GM23338 (cell line): ENCODE results near the gene FBXL14. TPM values are rescaled to one million over a fixed set of nuclear protein-coding genes. Genes with fewer than 3 reads are reported as not detected.

ENCODE experiments used
- ATAC-seq: fragments of 200-7000 bp; cut with Tn5 transposase; 3 replicates; pipeline ENCODE4 v1.9.1; 2020
- DNase-seq: peaks from one replicate; pipeline ENCODE4 v3.0.0-alpha.2; 2015; ENCODE audit warnings: low spot score
- H2AFZ ChIP-seq: fragments of 200-600 bp; sonication (generic); 2 replicates; pipeline ENCODE4 v1.8.0; 2016; ENCODE audit warnings: antibody characterized with exemption, mild to moderate bottlenecking, moderate library complexity
- H3F3A ChIP-seq: fragments of 200-600 bp; sonication (generic); replicated peaks from 2 replicates; pipeline ENCODE4 v1.8.0; 2017; ENCODE audit warnings: antibody characterized with exemption, mixed run types, low read depth
- H3K27ac ChIP-seq: fragments of 200-600 bp; sonication (generic); 2 replicates; pipeline ENCODE4 v1.6.1; 2016; ENCODE audit warnings: low read depth
- H3K27me3 ChIP-seq: fragments of 200-600 bp; sonication (generic); 2 replicates; pipeline ENCODE4 v1.8.0; 2016; ENCODE audit warnings: mild to moderate bottlenecking, mixed run types, moderate library complexity; ENCODE audit not compliant: insufficient read depth
- H3K36me3 ChIP-seq: fragments of 200-600 bp; sonication (generic); 2 replicates; pipeline ENCODE4 v1.8.0; 2016; ENCODE audit warnings: mild to moderate bottlenecking; ENCODE audit not compliant: insufficient read depth
- H3K4me1 ChIP-seq: fragments of 200-600 bp; sonication (generic); 2 replicates; pipeline ENCODE4 v1.8.0; 2016; ENCODE audit warnings: mild to moderate bottlenecking, moderate library complexity; ENCODE audit not compliant: insufficient read depth
- H3K4me2 ChIP-seq: fragments of 200-600 bp; sonication (generic); 2 replicates; pipeline ENCODE4 v1.7.1; 2017; ENCODE audit warnings: mixed run types
- H3K4me3 ChIP-seq: fragments of 200-600 bp; sonication (generic); 2 replicates; pipeline ENCODE4 v1.6.1; 2016; ENCODE audit warnings: mixed run types
- H3K79me2 ChIP-seq: fragments of 200-600 bp; sonication (generic); replicated peaks from 2 replicates; pipeline ENCODE4 v1.8.0; 2017; ENCODE audit warnings: mild to moderate bottlenecking; ENCODE audit not compliant: insufficient read depth
- H3K9me2 ChIP-seq: fragments of 200-600 bp; sonication (generic); 2 replicates; pipeline ENCODE4 v1.8.0; 2017; ENCODE audit not compliant: insufficient read depth
- H4K20me1 ChIP-seq: fragments of 200-600 bp; sonication (generic); replicated peaks from 2 replicates; pipeline ENCODE4 v1.8.0; 2017; ENCODE audit warnings: mild to moderate bottlenecking; ENCODE audit not compliant: insufficient read depth
- H3K27ac Mint-ChIP-seq: 2 replicates; pipeline ENCODE4 v1.8.0; 2020; ENCODE audit warnings: inconsistent platforms, mild to moderate bottlenecking, moderate library complexity, mixed read lengths
- H3K27me3 Mint-ChIP-seq: 3 replicates; pipeline ENCODE4 v1.8.0; 2022; ENCODE audit warnings: low read depth, mild to moderate bottlenecking, moderate library complexity, mixed read lengths, inconsistent platforms; ENCODE audit not compliant: insufficient read depth, poor library complexity
- H3K36me3 Mint-ChIP-seq: 3 replicates; pipeline ENCODE4 v1.8.0; 2021; ENCODE audit warnings: low read depth, mild to moderate bottlenecking, inconsistent platforms, moderate library complexity, mixed read lengths
- H3K4me1 Mint-ChIP-seq: 3 replicates; pipeline ENCODE4 v1.8.0; 2020; ENCODE audit warnings: mild to moderate bottlenecking, inconsistent platforms, mixed read lengths
- H3K4me3 Mint-ChIP-seq: 3 replicates; pipeline ENCODE4 v1.8.0; 2021; ENCODE audit warnings: moderate library complexity, mild to moderate bottlenecking, inconsistent platforms, mixed read lengths
- H3K9me3 Mint-ChIP-seq: 3 replicates; pipeline ENCODE4 v1.8.0; 2020; ENCODE audit warnings: moderate library complexity, mild to moderate bottlenecking, inconsistent platforms, mixed read lengths
- CTCF ChIP-seq, 2 experiments: fragments of 200-600 bp in 1 of 2; sonication (generic) in 1 of 2; conservative IDR thresholded peaks; 2 replicates each; pipeline versions ENCODE4 v1.5.1 to v1.6.1; 2016 to 2017; ENCODE audit warnings: antibody characterized with exemption in 2 of 2, low read depth in 2 of 2, mild to moderate bottlenecking in 2 of 2, moderate library complexity in 1 of 2
- ETS1 ChIP-seq: IDR thresholded peaks from 2 replicates; pipeline ENCODE4 v1.6.1; 2016; ENCODE audit warnings: antibody characterized with exemption
- EZH2 ChIP-seq: fragments of 200-600 bp; sonication (generic); IDR thresholded peaks from one replicate; pipeline ENCODE4 v1.8.0; 2017; ENCODE audit warnings: antibody characterized with exemption, mild to moderate bottlenecking, low read depth; ENCODE audit not compliant: unreplicated experiment
- JUNB ChIP-seq: IDR thresholded peaks from one replicate; pipeline ENCODE4 v1.6.1; 2016; ENCODE audit warnings: antibody characterized with exemption; ENCODE audit not compliant: unreplicated experiment
- REST ChIP-seq: IDR thresholded peaks from one replicate; pipeline ENCODE4 v1.6.1; 2018; ENCODE audit warnings: antibody characterized with exemption; ENCODE audit not compliant: unreplicated experiment
- STAT1 ChIP-seq: IDR thresholded peaks from one replicate; pipeline ENCODE4 v1.6.1; 2016; ENCODE audit warnings: antibody characterized with exemption; ENCODE audit not compliant: unreplicated experiment
- ZNF114 ChIP-seq: fragments of 250-450 bp; sonication (Bioruptor Pico); IDR thresholded peaks from 2 replicates; pipeline ENCODE4 v1.5.0; 2020; ENCODE audit warnings: mild to moderate bottlenecking, moderate library complexity
- ZNF331 ChIP-seq: fragments of 250-450 bp; sonication (Bioruptor Pico); IDR thresholded peaks from 2 replicates; pipeline ENCODE4 v1.5.0; 2020; ENCODE audit warnings: low read depth, mild to moderate bottlenecking, moderate library complexity
- polyA plus RNA-seq: library from polyadenylated mRNA; unstranded; fragments of >200 nt; fragmentation: Nextera tagmentation; extraction: Ambion mirVana; gene quantifications from 2 replicates; pipeline ENCODE4 v1.2.1, GENCODE V29; 2016
- total RNA-seq: library from RNA; depleted of rRNA; stranded (reverse); fragments of >200 nt; shearing (Covaris generic); gene quantifications from 2 replicates; pipeline ENCODE4 v1.2.3, GENCODE V29; 2014

FBXL14 gene
- total and polyA plus RNA-seq, 2 experiments from 2014 or later: 0.74 to 9.4 TPM

- H3K4me1 ChIP-seq: peaks cover 6% of the 10 kb centered on the region; the same call in 1 of the 2 replicates
- H3F3A ChIP-seq: no peaks in the 10 kb centered on the region
- TF ChIP-seq EZH2 (no peak), CTCF (conservative IDR thresholded peaks at IDR 0.05; ENCODE audit: low read depth in 2 of 2) (no peak), ETS1 (no peak)
- H3K4me3 ChIP-seq: no peak overlapping the region
- H3K9me3 Mint-ChIP-seq: no peaks in the 10 kb centered on the region
- H3K27ac Mint-ChIP-seq: no peak overlapping the region
- peaks cover 7% of the 10 kb centered on the region for H3K27me3 Mint-ChIP-seq
- H3K27me3 ChIP-seq: peaks cover 20% of the 10 kb centered on the region; the same call in 1 of the 2 replicates
- no peaks in the 10 kb centered on the region; the same call in 1 of the 2 replicates for H4K20me1 ChIP-seq
- H3K4me3 Mint-ChIP-seq: no peak overlapping the region
- ATAC-seq (no peak), DNase-seq (no peak)
- no peaks in the 10 kb centered on the region for H3K9me2 ChIP-seq
- H2AFZ ChIP-seq: no peak overlapping the region
- no peak overlapping the region for H3K4me2 ChIP-seq
- peaks cover 17% of the 10 kb centered on the region for H3K4me1 Mint-ChIP-seq
- H3K36me3 Mint-ChIP-seq: no peaks in the 10 kb centered on the region
- H3K36me3 ChIP-seq: no peaks in the 10 kb centered on the region
- no peaks in the 10 kb centered on the region for H3K79me2 ChIP-seq
- H3K27ac ChIP-seq: no peak overlapping the region
Observed at GRCh38 chr12:1620092-1620491, 25.7 kb upstream of the FBXL14 start.

- Mint-ChIP-seq H3K27me3 (peaks cover 7% of the 10 kb centered on the region), H3K4me3 (no peak overlapping the region), H3K27ac (no peak overlapping the region), H3K4me1 (peaks cover 12% of the 10 kb centered on the region), H3K9me3 (no peaks in the 10 kb centered on the region), H3K36me3 (no peaks in the 10 kb centered on the region)
- DNase-seq (no peak), ATAC-seq (no peak)
- no peak overlapping the region for H2AFZ ChIP-seq
- no peaks in the 10 kb centered on the region for H3K36me3 ChIP-seq
- peaks cover 20% of the 10 kb centered on the region; the same call in 1 of the 2 replicates for H3K27me3 ChIP-seq
- no peaks in the 10 kb centered on the region for H3K9me2 ChIP-seq
- no peak overlapping the region for H3K27ac ChIP-seq
- H3K79me2 ChIP-seq: no peaks in the 10 kb centered on the region
- no peak overlapping the region for H3K4me2 ChIP-seq
- no peaks in the 10 kb centered on the region; the same call in 1 of the 2 replicates for H4K20me1 ChIP-seq
- H3F3A ChIP-seq: no peaks in the 10 kb centered on the region
- peaks cover 1% of the 10 kb centered on the region; the same call in 1 of the 2 replicates for H3K4me1 ChIP-seq
- no peak overlapping the region for H3K4me3 ChIP-seq
- TF ChIP-seq REST (no peak), ZNF331 (CRISPR knock-in tag) (no peak), STAT1 (no peak), JUNB (no peak), EZH2 (no peak), CTCF (conservative IDR thresholded peaks at IDR 0.05; ENCODE audit: low read depth in 2 of 2) (no peak), ZNF114 (CRISPR knock-in tag) (no peak)
Observed at GRCh38 chr12:1619587-1619986, 25.2 kb upstream of the FBXL14 start.
